ENCODE measurements around the gene NGFR. TPM values are rescaled to one million over a fixed set of nuclear protein-coding genes. Genes with fewer than 3 reads are reported as not detected.

The NGFR gene
- total and polyA plus RNA-seq, 2 donors (not counting 1 experiment from before 2014, with no cell fraction given): 0.31 to 1.6 TPM

GRCh38 chr17:49556223-49556943 lies 61.3 kb downstream of the NGFR start:
- 20% methylated on average over 29 of the region's 30 CpGs for WGBS (ENCODE audit: insufficient coverage)
- no peaks in the 10 kb centered on the region for H3K79me2 ChIP-seq (ENCODE audit: control insufficient read depth, insufficient read depth, low read length)
- H3K27ac ChIP-seq (ENCODE audit: low read length in 2 of 2): no peak overlapping the region
- H3K9ac ChIP-seq (ENCODE audit: low read length): no peak overlapping the region
- peak overlapping the region; percentile 35 for H2AFZ ChIP-seq (ENCODE audit: insufficient read depth, low read depth, low read length, poor library complexity, severe bottlenecking)
- peaks cover 0 to 7% (median 0%) of the 10 kb centered on the region in 4 experiments for H3K27me3 ChIP-seq (replicated peaks in 1 of 4; ENCODE audit: control extremely low read depth in 1 of 4, control insufficient read depth in 3 of 4, insufficient read depth in 4 of 4, low read length in 3 of 4)
- Mint-ChIP-seq H3K4me3 (no peak overlapping the region), H3K27me3 (peaks cover 5% of the 10 kb centered on the region), H3K27ac (no peak overlapping the region), H3K9me3 (ENCODE audit: insufficient read depth) (no peaks in the 10 kb centered on the region), H3K4me1 (peaks cover 1% of the 10 kb centered on the region)
- POLR2A ChIA-PET: no interaction called here
- peak overlapping the region; percentile 53 for H3K4me2 ChIP-seq (replicated peaks; ENCODE audit: low read depth, low read length, poor library complexity, severe bottlenecking)
- ATAC-seq (ENCODE audit: low read depth) (peak; percentile 94), DNase-seq (peak; percentile 85)
- intact Hi-C loops (cut with micrococcal nuclease): loop anchor here (1.0 to 2.0 kb wide), 4 partner anchors 60 to 242 kb away; no protein-coding TSS in a partner anchor
- H3K36me3 ChIP-seq (replicated peaks in 1 of 2; ENCODE audit: control extremely low read depth in 1 of 2, control insufficient read depth in 1 of 2, extremely low read depth in 1 of 2, insufficient read depth in 2 of 2, low read length in 1 of 2): no peaks in the 10 kb centered on the region
- no peaks in the 10 kb centered on the region for H4K20me1 ChIP-seq (ENCODE audit: control insufficient read depth, insufficient read depth, low read length, poor library complexity, severe bottlenecking)
- peaks cover 0 to 6% of the 10 kb centered on the region in 2 donors for H3K4me1 ChIP-seq (ENCODE audit: control insufficient read depth in 2 of 2, insufficient read depth in 2 of 2, low read length in 2 of 2)
- no peak overlapping the region for H3K4me3 ChIP-seq (ENCODE audit: control extremely low read depth in 1 of 5, extremely low read depth in 1 of 5, insufficient read depth in 1 of 5, low read depth in 2 of 5, low read length in 4 of 5)
- CTCF ChIA-PET: interaction anchor here (0.6 to 5.6 kb wide), 47 partner anchors 9 to 441 kb away, joined by 3 to 152 read pairs (median 4); partner anchors contain the start of genes NGFR and PHB1
- peaks cover 0 to 3% (median 0%) of the 10 kb centered on the region in 3 donors for H3K9me3 ChIP-seq (ENCODE audit: control extremely low read depth in 1 of 3, control insufficient read depth in 2 of 3, insufficient read depth in 1 of 3, low read length in 2 of 3)
- TF ChIP-seq CTCF (IDR thresholded peaks at IDR 0.05): peak; percentile 98
- TF ChIP-seq EZH2 (IDR thresholded peaks at IDR 0.05; ENCODE audit: borderline replicate concordance, insufficient read depth, low read depth, low read length, poor library complexity, severe bottlenecking): no peak
